ENCODE measurements around the gene ERLEC1. TPM values are rescaled to one million over a fixed set of nuclear protein-coding genes. Genes with fewer than 3 reads are reported as not detected.

ERLEC1 gene
- total RNA-seq, 1 experiment from 2014 or later: 21.6 TPM

DNA sequence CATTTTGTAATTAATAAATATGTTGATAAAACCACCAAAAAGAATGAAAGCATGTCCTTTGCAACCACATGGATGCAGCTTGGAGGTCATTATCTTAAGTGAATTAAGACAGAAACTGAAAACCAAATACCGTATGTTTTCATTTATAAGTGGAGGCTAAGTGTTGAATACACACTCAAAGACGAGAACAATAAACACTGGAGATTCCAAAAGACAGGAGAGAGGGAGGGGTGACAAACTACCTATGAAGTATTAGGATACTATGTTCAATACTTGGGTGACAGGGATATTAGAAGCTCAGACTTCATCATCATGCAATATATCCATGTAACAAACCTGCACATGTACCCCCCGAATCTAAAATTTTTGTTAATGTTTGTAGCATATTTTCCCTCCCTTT, 7.0 kb downstream of the ERLEC1 start:
- WGBS (ENCODE audit: extremely low coverage, insufficient read length, low lambda C conversion rate): no CpG with 5 or more reads among the region's 3 CpGs
- H2BK20ac ChIP-seq (ENCODE audit: low read depth, low read length, poor library complexity, severe bottlenecking): no peak overlapping the region

More for the DNA sequence above, 7.0 kb downstream of the ERLEC1 start:
- H2BK12ac ChIP-seq (ENCODE audit: insufficient read length, low read depth, low read length): no peak overlapping the region
- Mint-ChIP-seq H3K27me3 (ENCODE audit: low read depth) (no peaks in the 10 kb centered on the region), H3K36me3 (ENCODE audit: insufficient read depth in 1 of 3, low read depth in 3 of 3) (peaks cover 3 to 23% (median 9%) of the 10 kb centered on the region in 3 experiments; a peak in 3 of 7 replicates), H3K27ac (no peak overlapping the region; a peak in 1 of 7 replicates), H3K9me3 (no peaks in the 10 kb centered on the region), H3K4me3 (no peak overlapping the region), H3K4me1 (no peaks in the 10 kb centered on the region)
- no peaks in the 10 kb centered on the region for H3K27me3 ChIP-seq (ENCODE audit: insufficient read depth, low read length)
- H3K23ac ChIP-seq (ENCODE audit: insufficient read length, low read depth, low read length): no peak overlapping the region
- H3K23me2 ChIP-seq (ENCODE audit: insufficient read length, low read depth, low read length, poor library complexity, severe bottlenecking): no peaks in the 10 kb centered on the region
- H2AK5ac ChIP-seq (ENCODE audit: insufficient read length, low read length): no peak overlapping the region
- H3K9me3 ChIP-seq (ENCODE audit: control insufficient read depth, low read depth, low read length): no peaks in the 10 kb centered on the region
- H4K8ac ChIP-seq (replicated peaks; ENCODE audit: insufficient read length, low read depth, low read length): no peak overlapping the region
- no peak overlapping the region for H2AFZ ChIP-seq (ENCODE audit: low read length)
- H4K20me1 ChIP-seq (ENCODE audit: control insufficient read depth, insufficient read depth, insufficient read length): no peaks in the 10 kb centered on the region
- H4K5ac ChIP-seq (ENCODE audit: insufficient read length, low read depth, low read length): no peak overlapping the region
- H3K9ac ChIP-seq (ENCODE audit: extremely low read depth, insufficient read length, low read length): no peak overlapping the region
- no peak overlapping the region for H3K56ac ChIP-seq (ENCODE audit: insufficient read length, low read depth, low read length)
- no peaks in the 10 kb centered on the region; the same call in 1 of the 2 replicates for H3K79me2 ChIP-seq (ENCODE audit: insufficient read depth, low read length)
- H4K91ac ChIP-seq (ENCODE audit: insufficient read length, low read depth, low read length): no peak overlapping the region
- no peak overlapping the region for H3K18ac ChIP-seq (ENCODE audit: insufficient read length, low read depth, low read length)
- H3K4ac ChIP-seq (ENCODE audit: low read depth, low read length): no peak overlapping the region
- no peak overlapping the region for H3K27ac ChIP-seq (ENCODE audit: insufficient read length, low read depth, low read length)
- H3K4me1 ChIP-seq (ENCODE audit: insufficient read depth, low read length): no peaks in the 10 kb centered on the region
- H3K14ac ChIP-seq (ENCODE audit: insufficient read depth, low read length): no peak overlapping the region
- DNase-seq: no peak
- no peak overlapping the region for H2BK120ac ChIP-seq (ENCODE audit: low read depth, low read length, poor library complexity, severe bottlenecking)
- TF ChIP-seq, protein P1, sequence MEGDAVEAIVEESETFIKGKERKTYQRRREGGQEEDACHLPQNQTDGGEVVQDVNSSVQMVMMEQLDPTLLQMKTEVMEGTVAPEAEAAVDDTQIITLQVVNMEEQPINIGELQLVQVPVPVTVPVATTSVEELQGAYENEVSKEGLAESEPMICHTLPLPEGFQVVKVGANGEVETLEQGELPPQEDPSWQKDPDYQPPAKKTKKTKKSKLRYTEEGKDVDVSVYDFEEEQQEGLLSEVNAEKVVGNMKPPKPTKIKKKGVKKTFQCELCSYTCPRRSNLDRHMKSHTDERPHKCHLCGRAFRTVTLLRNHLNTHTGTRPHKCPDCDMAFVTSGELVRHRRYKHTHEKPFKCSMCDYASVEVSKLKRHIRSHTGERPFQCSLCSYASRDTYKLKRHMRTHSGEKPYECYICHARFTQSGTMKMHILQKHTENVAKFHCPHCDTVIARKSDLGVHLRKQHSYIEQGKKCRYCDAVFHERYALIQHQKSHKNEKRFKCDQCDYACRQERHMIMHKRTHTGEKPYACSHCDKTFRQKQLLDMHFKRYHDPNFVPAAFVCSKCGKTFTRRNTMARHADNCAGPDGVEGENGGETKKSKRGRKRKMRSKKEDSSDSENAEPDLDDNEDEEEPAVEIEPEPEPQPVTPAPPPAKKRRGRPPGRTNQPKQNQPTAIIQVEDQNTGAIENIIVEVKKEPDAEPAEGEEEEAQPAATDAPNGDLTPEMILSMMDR (conservative IDR thresholded peaks at IDR 0.05): no peak
- no peak overlapping the region for H2BK15ac ChIP-seq (ENCODE audit: low read depth, low read length)
- H3K79me1 ChIP-seq (ENCODE audit: insufficient read depth, low read depth, low read length, poor library complexity, severe bottlenecking): peaks cover 4% of the 10 kb centered on the region
- no peak overlapping the region for H3K4me2 ChIP-seq (ENCODE audit: insufficient read depth, insufficient read length, low read length)
- H2BK5ac ChIP-seq (ENCODE audit: insufficient read length, low read length): no peak overlapping the region
- no peak overlapping the region for H3T11ph ChIP-seq (ENCODE audit: low read length)
